OCI-LY3 (cell line): ENCODE data around the gene ABI1.

ENCODE experiments used
- CTCF ChIP-seq: fragments of 200-600, 300-600 bp; sonication (generic); IDR thresholded peaks from 2 replicates; pipeline ENCODE4 v1.5.1; 2014; ENCODE audit warnings: antibody characterized with exemption, low read length, low read depth
- EZH2phosphoT487 ChIP-seq: fragments of 200-600 bp; shearing (Covaris generic); IDR thresholded peaks from 2 replicates; pipeline ENCODE4 v1.6.1; 2018; ENCODE audit warnings: antibody characterized with exemption, mixed run types, low read depth

GRCh38 chr10:26697163-26697921 is 163.4 kb downstream of the ABI1 start, which contains the start of gene PDSS1:
- TF ChIP-seq CTCF (no peak), EZH2phosphoT487 (no peak)
